SK-N-MC (cell line): ENCODE measurements around the gene INCENP.

ENCODE experiments used
- EZH2 ChIP-seq: fragments of 200-600 bp; sonication (generic); IDR thresholded peaks from one replicate; pipeline ENCODE4 v1.6.1; 2017; ENCODE audit warnings: antibody characterized with exemption
- POLR2AphosphoS5 ChIP-seq: IDR thresholded peaks from 2 replicates; pipeline ENCODE4 v1.6.1; 2012; ENCODE audit warnings: mild to moderate bottlenecking, low read depth, low read length, borderline replicate concordance

GRCh38 chr11:62195945-62196344 lies 72.1 kb downstream of the INCENP start:
- TF ChIP-seq EZH2 (no peak), POLR2AphosphoS5 (no peak)
